ENCODE measurements around the gene RAE1.

- TF ChIP-seq CTCF (IDR thresholded peaks at IDR 0.05; ENCODE audit: low read length) (no peak), EZH2 (optimal IDR thresholded peaks at IDR 0.05; ENCODE audit: low read depth, low read length) (no peak)
Observed at GRCh38 chr20:57322476-57322875, 28.6 kb upstream of the RAE1 start.

All from MM.1S (cell line).